ENCODE measurements around the gene SPATA3. TPM values are rescaled to one million over a fixed set of nuclear protein-coding genes. Genes with fewer than 3 reads are reported as not detected.

SPATA3 gene
- total RNA-seq, 1 donor from 2014 or later: not detected

DNA sequence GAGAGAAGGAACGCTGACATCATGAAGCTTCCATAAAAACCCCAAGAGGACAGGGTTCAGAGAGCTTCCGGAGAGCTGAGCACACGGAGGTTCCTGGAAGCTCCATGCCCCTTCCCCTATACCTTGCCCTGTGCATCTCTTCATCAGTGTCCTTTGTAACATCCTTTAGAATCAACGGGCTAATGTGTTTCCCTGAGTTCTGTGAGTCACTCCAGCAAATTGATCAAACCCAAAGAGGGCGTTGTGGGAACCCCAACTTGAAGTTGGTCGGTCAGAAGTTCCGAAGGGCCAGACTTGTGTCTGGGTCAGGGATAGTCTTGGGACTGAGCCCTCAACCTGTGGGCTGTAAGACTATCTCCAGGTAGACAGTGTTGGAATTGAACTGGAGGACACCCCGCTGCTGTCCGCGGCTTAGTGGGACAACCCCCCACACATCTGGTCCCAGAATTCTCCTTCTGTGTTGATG lies 45.0 kb upstream of the SPATA3 start:
- no peaks in the 10 kb centered on the region for H3K4me1 ChIP-seq
- H3K9me3 ChIP-seq: no peaks in the 10 kb centered on the region
- DNase-seq (no peak), ATAC-seq (no peak)
- H3K27me3 ChIP-seq: peaks cover 3% of the 10 kb centered on the region
- TF ChIP-seq, protein P1, sequence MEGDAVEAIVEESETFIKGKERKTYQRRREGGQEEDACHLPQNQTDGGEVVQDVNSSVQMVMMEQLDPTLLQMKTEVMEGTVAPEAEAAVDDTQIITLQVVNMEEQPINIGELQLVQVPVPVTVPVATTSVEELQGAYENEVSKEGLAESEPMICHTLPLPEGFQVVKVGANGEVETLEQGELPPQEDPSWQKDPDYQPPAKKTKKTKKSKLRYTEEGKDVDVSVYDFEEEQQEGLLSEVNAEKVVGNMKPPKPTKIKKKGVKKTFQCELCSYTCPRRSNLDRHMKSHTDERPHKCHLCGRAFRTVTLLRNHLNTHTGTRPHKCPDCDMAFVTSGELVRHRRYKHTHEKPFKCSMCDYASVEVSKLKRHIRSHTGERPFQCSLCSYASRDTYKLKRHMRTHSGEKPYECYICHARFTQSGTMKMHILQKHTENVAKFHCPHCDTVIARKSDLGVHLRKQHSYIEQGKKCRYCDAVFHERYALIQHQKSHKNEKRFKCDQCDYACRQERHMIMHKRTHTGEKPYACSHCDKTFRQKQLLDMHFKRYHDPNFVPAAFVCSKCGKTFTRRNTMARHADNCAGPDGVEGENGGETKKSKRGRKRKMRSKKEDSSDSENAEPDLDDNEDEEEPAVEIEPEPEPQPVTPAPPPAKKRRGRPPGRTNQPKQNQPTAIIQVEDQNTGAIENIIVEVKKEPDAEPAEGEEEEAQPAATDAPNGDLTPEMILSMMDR (IDR thresholded peaks at IDR 0.05): no peak
- intact Hi-C loops (cut with DNase I): no loop called here
- no peaks in the 10 kb centered on the region for H3K36me3 ChIP-seq
- H3K4me3 ChIP-seq: no peak overlapping the region
- H3K27ac ChIP-seq: no peak overlapping the region

DNA sequence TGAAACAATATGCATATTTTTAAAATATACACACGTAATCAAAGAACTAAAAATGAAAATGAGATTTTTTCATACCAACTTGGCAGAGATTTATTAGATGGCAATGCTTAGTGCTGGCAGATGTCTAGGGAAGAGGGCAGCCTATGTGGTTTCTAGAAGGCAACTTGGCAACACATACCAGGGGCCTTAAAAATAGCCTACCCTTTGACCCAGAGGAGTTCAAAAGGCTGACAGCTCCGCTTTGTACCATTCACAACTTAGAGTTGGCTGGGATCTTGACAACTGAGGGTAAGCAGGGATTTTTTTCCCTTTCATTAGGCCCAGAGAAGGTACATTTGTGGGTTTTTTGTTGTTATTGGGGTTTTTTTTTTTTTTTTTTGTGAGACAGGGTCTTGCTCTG lies 44.5 kb upstream of the SPATA3 start:
- intact Hi-C loops (cut with DNase I): no loop called here
- no peak overlapping the region for H3K27ac ChIP-seq
- H3K4me1 ChIP-seq: no peaks in the 10 kb centered on the region
- DNase-seq: no peak
- peaks cover 8% of the 10 kb centered on the region for H3K27me3 ChIP-seq
- no peaks in the 10 kb centered on the region for H3K36me3 ChIP-seq
- ATAC-seq: peak; percentile 27
- H3K9me3 ChIP-seq: no peaks in the 10 kb centered on the region
- TF ChIP-seq, protein P1 (IDR thresholded peaks at IDR 0.05): no peak
- no peak overlapping the region for H3K4me3 ChIP-seq

DNA sequence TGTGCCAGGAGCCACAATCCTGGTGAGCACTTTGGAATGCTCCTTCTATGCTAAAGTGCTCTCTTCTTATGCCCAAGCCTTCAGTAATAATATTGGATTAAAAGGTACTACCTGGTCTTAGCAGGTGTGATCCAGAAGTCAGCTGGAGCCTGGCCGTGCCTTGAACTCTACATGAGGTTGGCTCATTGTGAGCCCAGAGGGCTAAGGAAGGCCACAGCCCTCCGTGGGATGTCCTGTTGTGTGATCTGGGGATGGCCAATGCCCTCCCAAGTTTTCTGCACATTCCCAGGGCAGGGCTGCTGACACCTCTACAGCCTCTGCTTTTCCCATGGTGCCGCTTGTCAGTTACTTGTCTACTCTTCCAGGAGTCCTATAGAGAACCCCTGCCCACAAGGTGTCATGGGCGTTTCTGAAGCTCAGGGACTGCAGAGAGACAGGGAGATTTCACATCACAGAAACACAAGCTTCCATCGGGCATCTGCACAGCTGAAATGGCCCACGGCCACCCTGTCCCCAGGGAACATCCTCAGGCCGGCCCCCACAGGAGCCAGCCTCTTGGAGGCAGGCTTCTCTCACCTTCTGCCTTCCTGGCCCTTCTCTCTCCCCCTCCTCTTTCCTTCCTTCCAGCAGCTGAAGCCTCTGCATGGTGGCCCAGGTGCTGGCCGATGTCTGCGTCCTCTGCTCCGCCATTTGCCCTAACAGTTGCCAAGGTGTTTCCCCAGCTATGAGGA lies 43.5 kb upstream of the SPATA3 start:
- H3K27me3 ChIP-seq: peaks cover 17% of the 10 kb centered on the region
- DNase-seq (no peak), ATAC-seq (no peak)
- H3K4me1 ChIP-seq: no peaks in the 10 kb centered on the region
- TF ChIP-seq, protein P1 (IDR thresholded peaks at IDR 0.05): no peak
- H3K4me3 ChIP-seq: no peak overlapping the region
- H3K9me3 ChIP-seq: no peaks in the 10 kb centered on the region
- H3K36me3 ChIP-seq: no peaks in the 10 kb centered on the region
- no peak overlapping the region for H3K27ac ChIP-seq
- intact Hi-C loops (cut with DNase I): no loop called here

DNA sequence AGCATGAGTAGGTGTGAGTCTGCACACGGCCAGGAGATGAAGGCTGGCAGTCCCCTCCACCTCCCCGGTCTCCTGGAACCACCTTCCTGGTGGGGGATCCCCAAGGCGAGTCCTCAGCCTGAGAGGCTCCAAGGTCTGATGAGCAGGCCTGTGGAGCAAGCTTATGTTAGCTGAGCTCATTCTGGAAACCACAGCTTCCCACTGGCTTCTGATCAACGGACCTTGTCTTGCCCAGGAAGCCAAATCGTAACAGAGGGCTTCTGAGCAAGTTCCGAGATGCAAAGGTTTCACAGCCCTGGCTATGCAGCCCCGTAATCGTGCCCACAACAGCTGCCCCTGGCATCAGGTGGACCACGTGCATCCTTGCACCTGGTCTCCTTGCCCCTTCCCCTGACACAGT lies 42.1 kb upstream of the SPATA3 start:
- ATAC-seq: peak; percentile 51
- H3K36me3 ChIP-seq: no peaks in the 10 kb centered on the region
- TF ChIP-seq, protein P1 (IDR thresholded peaks at IDR 0.05): no peak
- intact Hi-C loops (cut with DNase I): no loop called here
- no peak for DNase-seq
- no peaks in the 10 kb centered on the region for H3K4me1 ChIP-seq
- no peak overlapping the region for H3K4me3 ChIP-seq
- no peak overlapping the region for H3K27ac ChIP-seq
- H3K9me3 ChIP-seq: no peaks in the 10 kb centered on the region
- H3K27me3 ChIP-seq: peaks cover 22% of the 10 kb centered on the region

DNA sequence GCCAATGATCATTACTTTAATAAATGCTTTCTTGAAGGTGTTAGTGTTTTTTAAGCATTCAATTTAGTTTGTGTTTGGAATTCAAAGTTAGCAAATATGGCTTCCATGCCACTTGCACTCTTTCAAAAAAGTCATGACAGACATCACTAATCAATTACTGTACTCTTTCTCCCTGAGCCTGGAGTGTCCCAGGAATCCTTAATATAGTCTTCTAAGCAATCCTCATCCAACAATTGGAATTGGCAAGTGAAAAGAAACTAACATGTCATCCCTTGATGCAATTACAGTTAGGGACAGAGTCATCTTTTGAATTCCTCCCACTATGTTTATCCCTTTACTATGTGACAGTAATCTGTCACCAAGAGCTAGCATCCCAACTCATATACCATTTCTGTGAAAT lies 41.2 kb upstream of the SPATA3 start:
- ATAC-seq (no peak), DNase-seq (no peak)
- Histone ChIP-seq H3K4me3 (no peak overlapping the region), H3K27me3 (peaks cover 22% of the 10 kb centered on the region), H3K4me1 (no peaks in the 10 kb centered on the region), H3K9me3 (no peaks in the 10 kb centered on the region), H3K27ac (no peak overlapping the region), H3K36me3 (no peaks in the 10 kb centered on the region)
- intact Hi-C loops (cut with DNase I): no loop called here
- TF ChIP-seq, protein P1 (IDR thresholded peaks at IDR 0.05): no peak
